SK-N-SH (cell line): ENCODE results near the gene PHLDA3. TPM values are rescaled to one million over a fixed set of nuclear protein-coding genes. Genes with fewer than 3 reads are reported as not detected.

Source experiments
- CTCF ChIA-PET: fragments of 300-600, 350-600 bp; formaldehyde crosslinking; extraction: SDS; loops from one replicate; lab custom pipeline; 2021; lab: Yijun Ruan, JAX
- POLR2A ChIA-PET: fragments of 350-600 bp; sonication (Branson Sonifier 250); formaldehyde crosslinking; extraction: SDS; loops from one replicate; lab custom pipeline; 2020; ENCODE audit warnings: antibody characterized with exemption, inconsistent platforms; lab: Yijun Ruan, JAX
- DNase-seq: peaks from one replicate; pipeline ENCODE4 v3.0.0; 2012
- H2AFZ ChIP-seq: fragments of 200-600 bp; sonication (generic); 2 replicates; pipeline ENCODE4 v1.8.1; 2016; ENCODE audit warnings: antibody characterized with exemption, mild to moderate bottlenecking, low read depth
- H3F3A ChIP-seq: fragments of 200-600 bp; sonication (generic); replicated peaks from 2 replicates; pipeline ENCODE3; 2016; ENCODE audit warnings: antibody characterized with exemption, mild to moderate bottlenecking; ENCODE audit not compliant: insufficient read depth
- H3K27ac ChIP-seq, 2 experiments: fragments of 200-500 bp in 1 of 2; fragments of 200-600 bp in 1 of 2; sonication (Bioruptor generic) in 1 of 2; sonication (generic), shearing (Covaris generic) in 1 of 2; 2 replicates each; pipeline versions ENCODE4 v1.5.1 to v1.6.1; 2014 to 2016; ENCODE audit warnings: low read depth in 2 of 2, inconsistent platforms in 1 of 2, low read length in 1 of 2, mild to moderate bottlenecking in 1 of 2, mixed read lengths in 1 of 2
- H3K27me3 ChIP-seq: fragments of 200-600 bp; sonication (generic), shearing (Covaris generic); 2 replicates; pipeline ENCODE4 v1.6.1; 2016; ENCODE audit warnings: mixed run types; ENCODE audit not compliant: insufficient read depth
- H3K36me3 ChIP-seq, 2 experiments: fragments of 200-500 bp in 1 of 2; fragments of 200-600 bp in 1 of 2; sonication (Bioruptor generic) in 1 of 2; sonication (generic) in 1 of 2; replicated peaks in 1 of 2; 2 replicates each; pipeline versions ENCODE3 to v1.5.1; 2014 to 2016; ENCODE audit warnings: low read length in 1 of 2, mild to moderate bottlenecking in 1 of 2; ENCODE audit not compliant: insufficient read depth in 2 of 2, control insufficient read depth in 1 of 2
- H3K4me1 ChIP-seq, 2 experiments: fragments of 200-500 bp in 1 of 2; fragments of 200-600 bp in 1 of 2; sonication (Bioruptor generic) in 1 of 2; sonication (generic), shearing (Covaris generic) in 1 of 2; 2 replicates each; pipeline versions ENCODE4 v1.5.1 to v1.6.1; 2014 to 2016; ENCODE audit warnings: low read depth in 1 of 2, low read length in 1 of 2, mixed run types in 1 of 2; ENCODE audit not compliant: insufficient read depth in 2 of 2, control insufficient read depth in 1 of 2
- H3K4me2 ChIP-seq: fragments of 200-600 bp; sonication (generic), shearing (Covaris generic); 2 replicates; pipeline ENCODE4 v1.6.1; 2017; ENCODE audit warnings: mixed run types
- H3K4me3 ChIP-seq, 2 experiments: fragments of 200-500 bp in 1 of 2; fragments of 200-600 bp in 1 of 2; sonication (Bioruptor generic) in 1 of 2; sonication (generic), shearing (Covaris generic) in 1 of 2; 2 replicates each; pipeline versions ENCODE4 v1.5.1 to v1.8.1; 2014 to 2016; ENCODE audit warnings: low read depth in 2 of 2, inconsistent platforms in 1 of 2, low read length in 1 of 2, mild to moderate bottlenecking in 1 of 2, mixed read lengths in 1 of 2, moderate library complexity in 1 of 2
- H3K79me2 ChIP-seq: fragments of 200-600 bp; sonication (generic); 2 replicates; pipeline ENCODE4 v1.8.1; 2017; ENCODE audit warnings: mild to moderate bottlenecking; ENCODE audit not compliant: insufficient read depth
- H3K9ac ChIP-seq: fragments of 200-600 bp; sonication (generic); 2 replicates; pipeline ENCODE4 v1.6.1; 2017; ENCODE audit warnings: mixed run types
- H3K9me2 ChIP-seq: fragments of 200-600 bp; sonication (generic); 2 replicates; pipeline ENCODE4 v1.6.1; 2017; ENCODE audit warnings: mixed run types
- H3K9me3 ChIP-seq: fragments of 200-600 bp; sonication (generic); 2 replicates; pipeline ENCODE4 v1.6.1; 2017; ENCODE audit warnings: mixed run types, mild to moderate bottlenecking, moderate library complexity
- H4K20me1 ChIP-seq: fragments of 200-600 bp; sonication (generic); 2 replicates; pipeline ENCODE4 v1.6.1; 2017; ENCODE audit warnings: mild to moderate bottlenecking, mixed run types; ENCODE audit not compliant: insufficient read depth
- CHD2 ChIP-seq: fragments of 150-350 bp; IDR thresholded peaks from 2 replicates; pipeline ENCODE4 v1.6.1; 2018; ENCODE audit warnings: low read length; ENCODE audit not compliant: partially characterized antibody
- ELF1 ChIP-seq: IDR thresholded peaks from 2 replicates; pipeline ENCODE4 v1.4.0; 2012
- EP300 ChIP-seq, 2 experiments: IDR thresholded peaks; 2 replicates each; pipeline versions ENCODE4 v1.4.0 to v1.6.1; 2012; ENCODE audit warnings: borderline replicate concordance in 1 of 2, low read depth in 1 of 2, low read length in 1 of 2
- EZH2phosphoT487 ChIP-seq: fragments of 200-600 bp; sonication (generic); IDR thresholded peaks from 2 replicates; pipeline ENCODE4 v1.6.1; 2017; ENCODE audit warnings: low read depth, mixed run types, mild to moderate bottlenecking, antibody characterized with exemption, moderate library complexity, borderline replicate concordance
- FOSL2 ChIP-seq: IDR thresholded peaks from 2 replicates; pipeline ENCODE4 v1.4.0; 2012; ENCODE audit warnings: low read depth, mild to moderate bottlenecking, moderate library complexity, borderline replicate concordance
- MXI1 ChIP-seq: IDR thresholded peaks from 2 replicates; pipeline ENCODE4 v1.6.1; 2012; ENCODE audit warnings: mild to moderate bottlenecking, low read depth, low read length, improper control_type of control experiment
- NFIC ChIP-seq: IDR thresholded peaks from 2 replicates; pipeline ENCODE4 v1.4.0; 2012; ENCODE audit warnings: borderline replicate concordance
- NRF1 ChIP-seq: IDR thresholded peaks from 2 replicates; pipeline ENCODE4 v1.6.1; 2012; ENCODE audit warnings: low read depth, mild to moderate bottlenecking, low read length
- RAD21 ChIP-seq: IDR thresholded peaks from 2 replicates; pipeline ENCODE4 v1.6.1; 2012; ENCODE audit warnings: mild to moderate bottlenecking, low read length
- RCOR1 ChIP-seq: fragments of 150-350 bp; IDR thresholded peaks from 2 replicates; pipeline ENCODE4 v1.6.1; 2017; ENCODE audit warnings: antibody characterized with exemption, low read length
- SIN3A ChIP-seq: IDR thresholded peaks from 2 replicates; pipeline ENCODE4 v1.6.1; 2012; ENCODE audit warnings: low read depth, mild to moderate bottlenecking, low read length, moderate library complexity, borderline replicate concordance
- TAF1 ChIP-seq: IDR thresholded peaks from 2 replicates; pipeline ENCODE4 v1.6.1; 2012; ENCODE audit warnings: low read depth, mild to moderate bottlenecking, low read length, moderate library complexity, borderline replicate concordance
- TEAD4 ChIP-seq: IDR thresholded peaks from 2 replicates; pipeline ENCODE4 v1.4.0; 2012; ENCODE audit warnings: mild to moderate bottlenecking, borderline replicate concordance; ENCODE audit not compliant: insufficient read depth
- USF1 ChIP-seq: IDR thresholded peaks from 2 replicates; pipeline ENCODE4 v1.4.0; 2012; ENCODE audit warnings: low read depth, borderline replicate concordance
- ZBTB33 ChIP-seq: IDR thresholded peaks from 2 replicates; pipeline ENCODE4 v1.4.0; 2012; ENCODE audit warnings: low read depth, borderline replicate concordance
- WGBS: methylation state at CpG from one replicate; pipeline ENCODE4 v1.1.6; 2017; ENCODE audit warnings: low lambda C conversion rate; 5-methylcytosine and 5-hydroxymethylcytosine counted together
- polyA plus RNA-seq, 3 experiments: library from polyadenylated mRNA; depleted of rRNA; stranded (reverse); fragments of >200 nt; gene quantifications; 2 replicates each; pipeline ENCODE4 v1.2.3, GENCODE V29; 2012
- TF ChIP-seq, protein P1 (sequence below): fragments of 150-350 bp; IDR thresholded peaks from 2 replicates; pipeline ENCODE4 v1.6.1; 2017; ENCODE audit warnings: antibody characterized with exemption, low read length, low read depth, borderline replicate concordance
- TF ChIP-seq, protein P2 (sequence below): fragments of 200-600 bp; sonication (generic); IDR thresholded peaks from 2 replicates; pipeline ENCODE4 v1.6.1; 2017; ENCODE audit warnings: antibody characterized with exemption, mild to moderate bottlenecking, moderate library complexity

The PHLDA3 gene
- polyA plus RNA-seq, 1 of the 3 experiments (the other 2 are of a cell fraction), result 105 TPM

DNA sequence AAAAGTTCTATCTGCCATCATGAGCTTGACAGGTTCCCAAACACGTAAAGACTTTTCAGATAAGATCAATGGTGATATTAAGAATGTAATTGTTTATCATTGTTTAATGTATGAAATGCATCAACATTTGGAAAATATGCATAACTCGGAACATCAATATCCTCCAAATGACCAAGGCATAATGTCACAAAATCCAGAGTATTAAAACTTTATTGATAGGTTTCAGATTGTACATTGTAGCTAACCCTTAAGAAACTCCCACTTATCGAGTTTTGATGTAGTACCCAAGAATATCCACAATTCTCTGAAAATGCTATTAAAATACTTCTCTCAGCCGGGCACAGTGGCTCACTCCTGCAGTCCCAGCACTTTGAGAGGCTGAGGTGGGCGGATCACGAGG is 35.4 kb downstream of the PHLDA3 start:
- H3K27me3 ChIP-seq, result no peaks in the 10 kb centered on the region; the same call in 1 of the 2 replicates
- no peaks in the 10 kb centered on the region for H3K36me3 ChIP-seq
- DNase-seq, result no peak
- H3K4me3 ChIP-seq, result no peak overlapping the region
- H3K9ac ChIP-seq, result no peak overlapping the region
- no peaks in the 10 kb centered on the region for H3K79me2 ChIP-seq
- peaks cover 4 to 16% of the 10 kb centered on the region in 2 experiments; a peak in 2 of 4 replicates for H3K4me1 ChIP-seq
- H3K9me2 ChIP-seq, result no peaks in the 10 kb centered on the region
- H3K9me3 ChIP-seq, result no peaks in the 10 kb centered on the region
- 82% methylated on average over 6 of the region's 6 CpGs for WGBS
- H3K27ac ChIP-seq, result no peak overlapping the region
- peaks cover 5% of the 10 kb centered on the region for H3F3A ChIP-seq
- CTCF ChIA-PET, result interaction anchor here (1.0 to 6.6 kb wide), 5 partner anchors 15 to 124 kb away, joined by 4 to 85 read pairs (median 6); partner anchors contain the start of gene PHLDA3
- no peaks in the 10 kb centered on the region for H4K20me1 ChIP-seq
- TF ChIP-seq EZH2phosphoT487, result no peak
- no peak for TF ChIP-seq RCOR1
- TF ChIP-seq, protein P1, sequence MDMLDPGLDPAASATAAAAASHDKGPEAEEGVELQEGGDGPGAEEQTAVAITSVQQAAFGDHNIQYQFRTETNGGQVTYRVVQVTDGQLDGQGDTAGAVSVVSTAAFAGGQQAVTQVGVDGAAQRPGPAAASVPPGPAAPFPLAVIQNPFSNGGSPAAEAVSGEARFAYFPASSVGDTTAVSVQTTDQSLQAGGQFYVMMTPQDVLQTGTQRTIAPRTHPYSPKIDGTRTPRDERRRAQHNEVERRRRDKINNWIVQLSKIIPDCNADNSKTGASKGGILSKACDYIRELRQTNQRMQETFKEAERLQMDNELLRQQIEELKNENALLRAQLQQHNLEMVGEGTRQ, result no peak
- TF ChIP-seq NFIC, result no peak
- no peak for TF ChIP-seq USF1
- TF ChIP-seq SIN3A, result no peak
- no peak for TF ChIP-seq ELF1
- TF ChIP-seq RAD21, result no peak
- TF ChIP-seq, protein P2, sequence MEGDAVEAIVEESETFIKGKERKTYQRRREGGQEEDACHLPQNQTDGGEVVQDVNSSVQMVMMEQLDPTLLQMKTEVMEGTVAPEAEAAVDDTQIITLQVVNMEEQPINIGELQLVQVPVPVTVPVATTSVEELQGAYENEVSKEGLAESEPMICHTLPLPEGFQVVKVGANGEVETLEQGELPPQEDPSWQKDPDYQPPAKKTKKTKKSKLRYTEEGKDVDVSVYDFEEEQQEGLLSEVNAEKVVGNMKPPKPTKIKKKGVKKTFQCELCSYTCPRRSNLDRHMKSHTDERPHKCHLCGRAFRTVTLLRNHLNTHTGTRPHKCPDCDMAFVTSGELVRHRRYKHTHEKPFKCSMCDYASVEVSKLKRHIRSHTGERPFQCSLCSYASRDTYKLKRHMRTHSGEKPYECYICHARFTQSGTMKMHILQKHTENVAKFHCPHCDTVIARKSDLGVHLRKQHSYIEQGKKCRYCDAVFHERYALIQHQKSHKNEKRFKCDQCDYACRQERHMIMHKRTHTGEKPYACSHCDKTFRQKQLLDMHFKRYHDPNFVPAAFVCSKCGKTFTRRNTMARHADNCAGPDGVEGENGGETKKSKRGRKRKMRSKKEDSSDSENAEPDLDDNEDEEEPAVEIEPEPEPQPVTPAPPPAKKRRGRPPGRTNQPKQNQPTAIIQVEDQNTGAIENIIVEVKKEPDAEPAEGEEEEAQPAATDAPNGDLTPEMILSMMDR, result no peak
- no peak for TF ChIP-seq MXI1
- TF ChIP-seq FOSL2, result no peak
- no peak for TF ChIP-seq EP300 (IDR thresholded peaks at IDR 0.05; ENCODE audit: borderline replicate concordance in 1 of 2, low read depth in 1 of 2, low read length in 1 of 2)
- no peak for TF ChIP-seq TEAD4
- TF ChIP-seq NRF1, result no peak
- TF ChIP-seq CHD2, result no peak
- no peak for TF ChIP-seq TAF1
- no peak for TF ChIP-seq ZBTB33
- no peak overlapping the region for H3K4me2 ChIP-seq
- no peak overlapping the region for H2AFZ ChIP-seq
- POLR2A ChIA-PET, result no interaction called here
